Frontal cortex (tissue), 4 donors: ENCODE data around the gene NDUFA3. TPM values are rescaled to one million over a fixed set of nuclear protein-coding genes. Genes with fewer than 3 reads are reported as not detected.
"Not testable (repeated sequence)": the region's sequence is repeated elsewhere in the genome, so short reads cannot be mapped to it uniquely, and the experiment has no call there.

Experiments used
- DNase-seq, 2 donors: peaks; one replicate each; pipeline ENCODE4 v3.0.0; 2012; ENCODE audit warnings: low spot score in 2 of 2
- FAIRE-seq: peaks from 2 replicates; lab custom pipeline; 2012; peaks lifted over from hg19 to GRCh38; lab: Jason Lieb, UNC
- total RNA-seq: library from RNA; depleted of rRNA; stranded (reverse); fragments of >200 nt; gene quantifications from one replicate; pipeline ENCODE4 v1.2.3, GENCODE V29; 2014
- donor health status: control.
- donor health status: control.
- donor health status: control.

Gene NDUFA3
- total RNA-seq, result 9.4 TPM

DNA sequence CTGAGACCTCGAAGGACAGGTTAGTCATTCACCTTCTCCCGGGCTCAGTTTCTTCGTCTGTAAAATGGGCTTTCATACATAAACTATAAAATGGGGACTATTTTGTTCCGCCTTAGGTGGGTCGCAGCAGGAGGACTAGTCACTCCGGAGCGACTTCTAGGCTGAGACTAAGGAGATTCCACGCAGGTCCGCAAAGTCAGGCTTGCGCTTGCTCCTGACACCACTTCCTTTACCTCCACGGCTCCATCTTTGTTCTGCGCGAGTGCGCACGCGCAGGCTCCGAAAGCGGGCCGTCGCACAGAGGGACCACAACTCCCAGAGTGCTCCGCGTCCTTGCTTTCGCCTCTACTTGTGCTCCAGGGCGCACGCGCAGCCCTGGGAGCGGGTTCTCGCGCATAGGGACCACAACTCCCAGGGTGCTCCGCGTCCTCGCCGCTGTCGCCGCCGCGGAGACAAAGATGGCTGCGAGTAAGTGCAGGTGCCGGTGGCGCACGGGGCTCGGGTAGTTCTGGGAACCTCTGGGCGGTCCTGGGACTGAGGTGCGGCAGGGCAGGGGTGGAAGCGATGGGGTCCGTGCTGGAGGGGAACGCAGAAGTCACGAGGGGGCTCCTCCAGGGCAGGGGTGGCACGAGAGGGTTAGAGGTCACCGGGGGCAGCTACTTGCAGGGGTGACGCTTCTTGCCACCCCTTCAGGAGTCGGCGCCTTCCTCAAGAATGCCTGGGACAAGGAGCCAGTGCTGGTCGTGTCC, at the start of gene NDUFA3:
Gene NDUFA3 (plus strand): TSS at position 435 of the 749 bp plus-strand sequence. CDS start 24 bp downstream, at position 459.
- DNase-seq (peak; percentile 97 to 99), FAIRE-seq (no peak)

DNA sequence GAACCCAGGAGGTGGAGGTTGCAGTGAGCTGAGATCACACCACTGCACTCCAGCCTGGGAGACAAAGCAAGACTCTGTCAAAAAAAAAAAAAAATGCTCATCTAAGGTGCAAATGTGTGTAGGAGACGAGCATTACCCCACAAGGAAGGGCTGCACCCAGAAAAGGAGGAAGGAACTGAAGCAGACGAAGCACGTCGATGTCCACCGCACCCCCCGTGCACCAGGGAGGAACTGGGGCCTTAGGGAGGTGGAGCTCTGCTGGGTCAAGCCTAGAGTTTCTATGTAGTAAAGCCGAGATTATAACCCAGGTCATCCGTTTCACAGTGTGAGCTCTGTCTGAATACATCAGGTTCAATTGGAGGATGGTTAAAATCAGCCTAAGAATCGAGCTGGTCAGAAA, 40.0 kb upstream of the NDUFA3 start:
- no peak for FAIRE-seq
- no peak for DNase-seq

DNA sequence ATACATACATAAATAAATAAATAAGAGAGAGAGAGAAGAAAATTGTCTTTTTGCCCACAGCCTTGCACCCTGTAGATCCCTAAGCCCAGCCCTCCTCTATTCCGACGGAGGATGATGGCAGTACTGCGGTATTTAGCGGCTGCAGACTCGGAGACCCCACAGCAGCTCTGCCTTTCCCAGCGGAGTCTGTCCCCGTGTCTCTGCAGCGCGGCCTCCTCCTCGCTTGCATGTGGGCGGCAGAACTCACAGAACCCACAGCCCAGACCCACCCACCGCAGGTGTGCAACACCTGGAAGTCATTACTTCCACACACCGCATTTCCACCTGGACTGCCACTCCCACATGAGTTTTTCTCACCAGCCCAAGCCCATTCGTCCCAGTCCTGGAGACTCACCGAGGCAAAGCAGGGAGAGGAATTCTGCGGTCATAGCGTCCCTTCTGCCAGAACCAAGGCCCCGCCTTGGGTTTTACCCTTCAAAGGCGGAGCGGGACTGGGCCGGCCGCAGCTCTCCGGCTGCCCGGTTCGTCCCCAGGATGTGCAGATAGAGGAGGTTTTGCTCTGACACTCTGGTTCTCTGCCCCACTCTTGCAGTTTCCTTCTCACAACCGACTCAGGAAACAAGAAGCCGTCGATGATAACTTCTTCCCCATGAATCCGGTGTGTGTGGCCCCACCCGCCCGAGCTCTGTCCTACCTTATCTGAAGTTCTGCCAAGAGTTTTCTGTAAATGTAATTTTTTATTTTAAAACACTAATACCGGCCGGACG, 39.1 kb upstream of the NDUFA3 start, which contains the start of gene VSTM1:
Gene VSTM1 (minus strand): TSS at position 548 of the 767 bp plus-strand sequence. CDS start 120 bp downstream, at position 428.
- DNase-seq (no peak), FAIRE-seq (no peak)

DNA sequence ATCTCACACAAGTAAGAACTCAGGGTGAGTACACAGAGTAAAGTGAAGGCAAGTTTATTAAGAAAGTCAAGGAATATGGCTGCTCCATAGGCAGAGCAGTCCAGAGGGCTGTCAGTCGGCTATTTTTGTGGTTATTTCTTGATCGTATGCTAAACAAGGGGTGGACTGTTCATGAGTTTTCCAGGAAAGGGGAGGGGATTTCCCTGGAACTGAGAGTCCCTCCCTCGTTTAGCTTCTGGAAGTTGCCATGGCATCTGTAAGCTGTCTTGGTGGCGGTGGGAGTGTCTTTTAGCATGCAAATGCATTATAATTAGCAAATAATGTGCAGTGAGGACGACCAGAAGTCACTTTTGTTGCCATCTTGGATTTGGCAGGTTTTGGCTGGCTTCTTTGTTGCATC, 33.2 kb upstream of the NDUFA3 start:
- FAIRE-seq (no peak), DNase-seq (no peak)

DNA sequence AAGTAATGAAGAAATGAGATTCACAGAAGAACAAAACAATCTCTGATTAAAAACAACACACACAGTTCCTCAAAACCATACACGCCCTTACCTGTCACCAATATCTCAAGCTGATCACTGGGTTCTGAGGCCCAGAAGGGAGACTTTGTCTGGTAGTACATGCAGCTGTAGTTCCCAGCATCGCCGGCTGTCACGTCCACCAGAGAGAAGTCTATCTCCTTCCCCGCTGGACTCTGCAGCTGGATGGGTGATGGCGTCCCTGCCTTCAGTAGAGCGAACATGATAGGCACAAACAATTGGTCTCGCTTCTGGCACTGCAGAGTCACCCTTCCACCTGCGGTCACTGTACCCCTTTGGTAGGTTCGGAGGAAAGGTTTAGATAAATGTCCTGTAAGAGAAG, 28.8 kb upstream of the NDUFA3 start:
- DNase-seq (no peak), FAIRE-seq (no peak)

DNA sequence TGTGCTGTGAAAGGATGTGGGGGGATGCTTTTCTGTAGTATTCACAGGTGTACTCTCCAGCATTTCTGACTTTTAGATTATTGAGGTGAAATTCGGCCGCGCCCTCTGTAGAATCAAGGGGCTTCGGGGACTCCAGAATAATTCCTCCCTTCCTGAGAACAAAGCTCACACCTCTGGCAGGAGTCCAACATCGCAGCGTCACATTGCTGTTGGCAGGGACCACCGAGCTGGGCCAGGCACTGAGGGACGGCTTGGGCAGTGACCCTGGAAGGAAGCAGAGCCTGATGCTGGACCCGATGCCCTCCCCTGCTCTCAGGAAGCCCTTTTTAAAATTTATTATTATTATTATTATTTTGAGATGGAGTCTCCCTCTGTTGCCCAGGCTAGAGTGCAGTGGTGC, 27.8 kb upstream of the NDUFA3 start:
- DNase-seq (no peak), FAIRE-seq (no peak)

DNA sequence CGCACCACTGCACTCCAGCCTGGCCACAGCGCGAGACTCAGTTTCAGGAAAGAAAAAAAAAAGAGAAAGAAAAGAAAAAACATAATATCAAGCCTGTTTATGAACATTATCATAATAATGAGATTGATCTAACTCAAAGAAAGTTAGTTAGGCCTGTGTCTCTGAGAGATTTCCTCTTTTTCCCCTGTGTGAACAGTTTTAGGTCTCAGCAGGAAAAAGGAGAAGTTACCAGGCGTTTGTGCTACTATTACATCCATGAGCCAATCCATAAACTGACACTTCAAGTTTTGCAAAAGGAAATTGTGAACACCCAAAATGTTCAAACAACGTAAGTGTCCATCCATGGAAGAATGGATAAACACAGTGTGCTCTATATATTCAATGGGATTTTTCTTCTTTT, 25.3 kb upstream of the NDUFA3 start:
- FAIRE-seq (no peak), DNase-seq (no peak)

DNA sequence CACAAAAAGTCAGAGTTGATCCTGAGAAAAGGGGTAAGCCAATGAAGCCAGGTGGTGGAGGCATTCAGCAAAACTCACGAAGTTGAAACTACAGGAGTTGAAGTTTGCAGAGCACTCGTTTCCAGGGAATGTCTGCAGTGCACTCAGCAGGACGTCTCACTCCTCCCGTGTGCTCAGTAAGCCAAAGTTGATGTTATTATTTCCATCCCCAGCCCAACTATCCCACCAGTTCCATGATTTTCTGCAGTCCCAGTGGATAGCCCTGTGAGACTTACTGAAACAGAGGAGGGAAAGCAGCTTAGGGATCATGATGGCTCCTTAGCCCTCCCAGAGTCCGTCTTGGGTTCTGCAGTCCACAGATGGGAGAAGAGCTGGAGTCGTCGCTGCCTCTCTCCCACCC, 21.6 kb upstream of the NDUFA3 start, which contains the start of gene TARM1:
Gene TARM1 (minus strand): TSS at position 334 of the 400 bp plus-strand sequence. CDS start 25 bp downstream, at position 309.
- FAIRE-seq (no peak), DNase-seq (no peak)

DNA sequence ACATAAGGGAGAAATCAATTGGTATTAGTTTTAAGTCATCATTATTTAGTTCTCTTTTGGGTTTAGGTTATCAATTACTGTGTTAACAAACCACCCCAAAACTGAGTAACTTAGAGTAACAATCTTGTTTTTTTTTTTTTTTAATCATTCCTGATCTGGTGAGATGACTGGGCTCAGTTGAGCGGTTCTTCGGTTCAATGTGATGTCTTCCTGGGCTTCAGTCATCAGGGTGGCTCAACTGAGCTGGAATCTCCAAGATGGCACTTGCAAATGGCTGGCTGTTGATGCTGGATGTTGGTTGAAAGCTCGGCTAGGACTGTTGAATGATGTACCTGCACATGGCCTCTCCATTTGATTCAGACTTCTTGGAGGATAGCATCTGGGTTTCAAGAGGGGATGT, 18.2 kb upstream of the NDUFA3 start:
- DNase-seq (no peak), FAIRE-seq (no peak)

DNA sequence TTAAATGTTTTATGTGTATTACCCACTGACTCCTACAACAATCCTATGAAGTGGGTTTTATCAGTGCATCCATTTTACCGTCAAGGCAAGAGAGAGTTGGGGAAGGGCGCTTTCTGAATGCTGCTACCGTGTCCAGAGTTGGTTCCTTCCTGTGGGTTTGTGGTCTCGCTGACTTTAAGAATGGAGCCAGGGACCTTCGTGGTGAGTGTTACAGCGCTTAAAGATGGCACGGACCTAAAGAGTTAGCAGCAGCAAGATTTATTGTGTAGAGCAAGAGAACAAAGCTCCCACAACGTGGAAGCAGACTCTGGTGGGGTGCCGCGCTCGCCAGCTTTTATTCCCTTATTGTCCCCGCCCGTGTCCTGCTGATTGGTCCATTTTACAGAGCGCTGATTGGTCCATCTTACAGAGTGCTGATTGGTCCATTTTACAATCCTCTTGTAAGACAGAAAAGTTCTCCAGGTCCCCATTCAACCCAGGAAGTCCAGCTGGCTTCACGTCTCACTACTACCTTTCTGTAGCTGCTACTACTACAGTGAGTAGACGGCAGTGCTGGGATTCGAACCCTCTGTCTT, 8.1 kb upstream of the NDUFA3 start:
- DNase-seq (no peak), FAIRE-seq (no peak)

DNA sequence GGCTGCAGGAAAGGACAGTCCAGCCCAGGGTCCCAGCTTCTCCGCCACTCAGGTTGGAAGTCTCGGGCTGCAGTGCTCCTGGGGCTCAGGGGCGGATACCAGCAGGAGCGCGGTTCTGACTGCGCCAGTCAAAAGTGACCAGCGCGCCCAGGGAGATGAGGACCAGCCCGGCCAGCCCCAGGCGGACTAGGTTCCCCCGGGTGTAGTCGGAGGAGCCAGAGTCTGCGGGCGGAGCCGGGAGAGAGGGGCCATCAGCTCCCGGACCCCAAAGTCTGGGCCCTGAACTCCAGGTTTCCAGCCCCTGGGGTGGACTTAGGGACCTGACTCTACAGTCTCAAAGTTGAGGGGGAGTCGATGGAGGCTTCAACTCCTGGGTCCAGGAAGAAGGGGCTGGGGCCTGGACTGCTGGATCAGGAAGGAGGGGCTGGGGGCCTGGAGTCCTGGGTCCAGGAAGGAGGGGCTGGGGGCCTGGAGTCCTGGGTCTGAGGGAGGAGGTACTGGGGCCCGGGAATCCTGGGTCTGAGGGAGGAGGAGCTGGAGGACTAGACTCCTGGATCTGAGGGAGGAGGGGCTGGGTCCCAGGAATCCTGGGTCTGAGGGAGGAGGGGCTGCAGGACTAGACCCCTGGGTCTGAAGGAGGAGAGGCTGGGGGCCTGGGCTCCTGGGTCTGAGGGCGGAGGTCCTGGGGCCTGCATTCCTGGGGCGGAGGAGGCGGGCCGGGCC, 7.4 kb upstream of the NDUFA3 start:
- FAIRE-seq, result no peak

DNA sequence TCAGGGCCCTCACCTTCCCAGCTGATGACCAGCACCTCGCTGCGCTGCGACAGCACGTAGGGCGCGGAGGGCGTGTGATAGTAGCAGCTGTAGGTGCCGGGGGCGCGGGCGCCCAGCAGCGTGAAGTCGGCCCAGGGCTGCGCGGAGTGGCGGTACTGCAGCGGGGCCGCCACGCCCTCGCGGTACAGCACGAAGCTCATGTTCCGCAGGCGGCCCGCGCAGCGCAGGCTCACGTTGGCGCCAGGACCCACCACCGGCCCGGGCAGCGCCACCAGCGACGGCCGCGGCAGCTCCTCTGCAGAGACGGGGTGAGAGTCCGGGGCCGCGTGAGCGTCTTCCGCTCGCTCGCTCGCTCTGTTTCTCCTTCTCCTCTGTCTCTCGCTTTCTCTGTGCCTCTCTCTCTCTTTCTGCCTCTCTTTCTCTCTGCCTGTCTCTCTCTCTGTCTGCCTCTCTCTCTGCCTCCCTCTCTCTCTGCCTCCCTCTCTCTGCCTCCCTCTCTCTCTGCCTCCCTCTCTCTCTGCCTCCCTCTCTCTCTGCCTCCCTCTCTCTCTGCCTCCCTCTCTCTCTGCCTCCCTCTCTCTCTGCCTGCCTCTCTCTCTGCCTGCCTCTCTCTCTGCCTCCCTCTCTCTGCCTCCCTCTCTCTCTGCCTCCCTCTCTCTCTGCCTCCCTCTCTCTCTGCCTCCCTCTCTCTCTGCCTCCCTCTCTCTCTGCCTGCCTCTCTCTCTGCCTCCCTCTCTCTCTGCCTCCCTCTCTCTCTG, 6.6 kb upstream of the NDUFA3 start:
- peak in 1 of 2 donors; percentile 54 for DNase-seq
- not testable (repeated sequence) for FAIRE-seq

More for the DNA sequence above, 7.4 kb upstream of the NDUFA3 start:
- no peak for DNase-seq

DNA sequence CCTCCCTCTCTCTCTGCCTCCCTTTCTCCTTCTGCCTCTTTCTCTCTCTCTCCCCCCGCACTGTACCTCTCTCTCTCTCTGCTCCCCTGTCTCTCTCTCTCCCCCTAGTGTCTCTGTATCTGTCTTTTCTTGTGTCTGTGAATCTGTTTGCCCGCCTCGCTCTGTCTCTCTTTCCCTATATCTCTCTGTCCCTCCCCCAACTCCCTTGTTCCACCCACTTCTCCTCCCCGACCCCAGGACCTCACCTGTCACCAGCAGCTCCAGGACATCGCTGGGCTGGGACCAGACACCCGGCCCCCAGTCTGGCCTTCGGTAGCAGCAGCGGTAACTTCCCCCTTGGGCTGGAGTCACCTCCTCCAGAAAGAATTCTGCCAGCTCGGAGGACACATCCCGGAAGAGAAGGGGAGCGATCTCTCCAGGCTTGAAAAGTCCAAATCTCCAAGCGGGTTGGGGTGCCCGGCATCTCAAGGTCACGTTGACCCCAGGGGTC, 6.0 kb upstream of the NDUFA3 start:
- no peak for FAIRE-seq

DNA sequence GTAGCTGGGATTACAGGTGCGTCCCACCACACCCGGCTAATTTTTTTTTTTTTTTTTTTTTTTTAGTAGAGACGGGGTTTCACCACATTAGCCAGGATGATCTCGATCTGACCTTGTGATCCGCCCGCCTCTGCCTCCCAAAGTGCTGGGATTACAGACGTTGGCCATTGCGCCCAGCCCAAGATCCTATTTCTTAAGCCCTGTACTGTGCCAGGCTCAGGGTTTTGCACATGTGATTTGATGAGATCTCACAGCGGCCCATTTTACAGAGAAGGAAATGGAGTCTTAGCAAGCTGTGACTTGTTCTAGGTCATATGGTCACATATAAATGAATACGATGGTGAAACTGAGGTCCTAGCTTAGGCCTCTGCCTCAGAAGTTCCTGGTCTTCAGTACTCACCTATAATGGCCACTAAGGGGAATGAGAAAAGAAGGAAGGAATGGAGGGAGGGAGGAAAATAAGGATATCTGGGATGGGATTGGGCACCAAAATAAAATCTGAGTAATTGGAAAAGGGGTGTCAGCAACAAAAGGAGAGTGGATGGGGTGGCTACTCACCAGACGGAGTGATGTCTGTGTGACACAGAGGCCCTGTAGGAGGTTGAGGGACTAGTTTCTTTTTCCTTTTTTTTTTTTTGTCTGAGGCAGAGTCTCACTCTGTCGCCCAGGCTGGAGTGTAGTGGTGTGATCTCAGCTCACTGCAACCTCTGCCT, 3.3 kb upstream of the NDUFA3 start:
- FAIRE-seq, result no peak

More for the DNA sequence above, 6.0 kb upstream of the NDUFA3 start:
- no peak for DNase-seq

DNA sequence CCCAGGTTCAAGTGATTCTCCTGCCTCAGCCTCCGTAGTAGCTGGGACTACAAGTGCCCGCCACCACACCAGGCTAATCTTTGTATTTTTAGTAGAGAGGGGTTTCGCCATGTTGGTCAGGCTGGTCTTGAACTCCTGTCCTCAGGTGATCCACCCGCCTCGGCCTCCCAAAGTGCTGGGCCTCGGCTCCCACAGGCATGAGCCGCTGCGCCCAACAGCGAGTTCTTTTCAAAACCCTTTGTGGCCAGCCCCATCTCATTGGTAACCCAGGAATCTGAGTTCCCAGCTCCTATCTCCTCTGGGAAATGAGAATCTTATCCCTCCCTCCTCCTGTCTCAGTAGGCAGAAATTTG, 2.8 kb upstream of the NDUFA3 start:
- not testable (repeated sequence) for DNase-seq, FAIRE-seq

More for the DNA sequence above, 3.3 kb upstream of the NDUFA3 start:
- DNase-seq, result no peak

DNA sequence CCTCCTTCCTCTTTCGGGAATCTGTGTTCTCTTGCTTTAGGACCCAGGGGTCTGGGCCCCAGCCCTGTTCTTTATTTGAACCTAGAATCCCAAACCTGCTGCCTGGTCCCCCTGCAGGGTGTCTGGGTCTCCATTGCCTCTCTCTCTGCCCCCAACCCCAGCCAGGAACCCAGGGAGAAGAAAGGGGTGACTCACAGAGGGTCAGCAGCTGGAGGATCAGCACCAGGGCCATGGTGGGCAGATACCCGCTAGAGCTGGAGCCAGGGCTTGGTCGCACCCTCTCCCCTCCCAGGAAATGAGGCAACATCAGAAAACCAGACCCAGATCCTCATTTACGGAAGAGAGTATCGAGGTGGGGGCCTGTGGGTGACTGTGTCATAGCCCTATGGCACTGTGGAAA, 2.1 kb upstream of the NDUFA3 start, which contains the start of gene OSCAR:
Gene OSCAR (minus strand): TSS at position 243 of the 400 bp plus-strand sequence. CDS start 11 bp downstream, at position 232.
- FAIRE-seq (no peak), DNase-seq (no peak)

DNA sequence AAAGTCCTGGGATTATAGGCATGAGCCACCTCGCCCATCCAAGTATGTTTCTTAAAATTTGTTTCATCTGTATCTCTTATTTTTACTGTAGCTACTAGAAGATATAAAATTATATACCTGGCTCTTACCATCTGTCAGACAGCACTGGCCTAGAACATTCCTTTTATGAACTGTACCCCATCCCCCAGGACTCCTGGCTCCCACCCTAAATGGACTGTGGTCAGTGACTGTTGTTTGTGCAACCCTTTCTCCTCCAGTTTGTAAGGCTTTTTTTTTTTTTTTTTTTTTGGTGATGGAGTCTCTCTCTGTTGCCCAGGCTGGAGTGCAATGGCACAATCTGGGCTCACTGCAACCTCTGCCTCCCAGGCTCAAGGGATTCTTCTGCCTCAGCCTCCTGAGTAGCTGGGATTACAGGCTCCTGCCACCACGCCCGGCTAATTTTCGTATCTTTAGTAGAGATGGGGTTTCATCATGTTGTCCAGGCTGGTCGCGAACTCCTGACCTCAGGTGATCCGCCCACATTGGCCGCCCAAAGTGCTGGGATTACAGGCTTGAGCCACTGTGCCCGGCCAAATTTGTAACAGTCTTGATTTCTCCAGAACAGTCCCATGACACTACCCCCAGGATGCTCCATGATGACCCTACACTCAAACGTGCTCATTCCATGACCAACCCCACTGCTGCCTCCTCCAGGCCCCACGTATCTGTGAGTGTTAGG, 2.5 kb downstream of the NDUFA3 start:
- FAIRE-seq (no peak), DNase-seq (no peak)

DNA sequence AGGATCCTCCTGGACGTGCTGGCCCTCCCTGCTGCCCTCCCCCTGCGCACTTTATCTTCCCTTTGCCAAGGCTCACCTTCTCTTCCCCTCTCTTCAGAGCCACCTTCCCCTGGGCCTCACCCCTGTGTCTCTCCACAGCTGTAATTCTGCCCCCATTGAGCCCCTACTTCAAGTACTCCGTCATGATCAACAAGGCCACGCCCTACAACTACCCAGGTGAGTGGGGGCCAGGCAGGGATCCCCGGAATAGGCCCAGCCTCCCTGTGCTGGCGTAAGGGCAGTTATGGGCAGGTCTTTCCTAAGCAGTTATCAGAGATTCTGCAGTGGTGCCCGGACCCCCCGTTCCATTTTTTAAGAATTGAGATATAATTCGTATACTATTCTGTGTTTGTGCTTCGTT, 3.1 kb downstream of the NDUFA3 start:
- no peak for FAIRE-seq
- no peak for DNase-seq
